OCI-LY3 (cell line): ENCODE data around the gene HPS1.

Experiments used
- H2AFZ ChIP-seq: fragments of 200-600, 300-600 bp; shearing (Covaris generic); 2 replicates; pipeline ENCODE4 v1.6.0; 2014; ENCODE audit warnings: antibody characterized with exemption, low read depth, low read length
- H3K27ac ChIP-seq: fragments of 200-600, 300-600 bp; sonication (generic); 2 replicates; pipeline ENCODE4 v1.5.1; 2014; ENCODE audit warnings: mild to moderate bottlenecking, low read length, moderate library complexity, mixed read lengths
- H3K27me3 ChIP-seq: fragments of 200-600, 300-600 bp; sonication (generic); 2 replicates; pipeline ENCODE4 v1.6.1; 2014; ENCODE audit warnings: low read depth, low read length, mixed read lengths
- H3K36me3 ChIP-seq: fragments of 200-600, 300-600 bp; sonication (generic); replicated peaks from 2 replicates; pipeline ENCODE3; 2014; ENCODE audit warnings: low read depth, low read length, mixed read lengths
- H3K4me1 ChIP-seq: fragments of 300-600, 200-600 bp; sonication (generic); 2 replicates; pipeline ENCODE4 v1.6.1; 2014; ENCODE audit warnings: low read length, mixed read lengths
- H3K4me2 ChIP-seq: fragments of 200-600, 300-600 bp; sonication (generic); 2 replicates; pipeline ENCODE4 v1.6.1; 2014; ENCODE audit warnings: low read length, mixed read lengths
- H3K4me3 ChIP-seq: fragments of 300-600, 200-600 bp; sonication (generic); 2 replicates; pipeline ENCODE4 v1.5.1; 2014; ENCODE audit warnings: antibody characterized with exemption, mild to moderate bottlenecking, low read length, moderate library complexity
- H3K79me2 ChIP-seq: fragments of 300-600, 200-600 bp; shearing (Covaris generic); 2 replicates; pipeline ENCODE4 v1.6.1; 2014; ENCODE audit warnings: mild to moderate bottlenecking, low read length, mixed read lengths
- H3K9ac ChIP-seq: fragments of 300-600, 200-600 bp; shearing (Covaris generic); 2 replicates; pipeline ENCODE4 v1.6.0; 2014; ENCODE audit warnings: mild to moderate bottlenecking, low read length, moderate library complexity
- H3K9me3 ChIP-seq: fragments of 200-600, 300-600 bp; shearing (Covaris generic); 2 replicates; pipeline ENCODE4 v1.6.1; 2014; ENCODE audit warnings: low read length, mixed read lengths; ENCODE audit not compliant: insufficient read depth
- H4K20me1 ChIP-seq: fragments of 200-600, 300-600 bp; sonication (generic); 2 replicates; pipeline ENCODE4 v1.6.1; 2016; ENCODE audit warnings: low read length, mixed read lengths; ENCODE audit not compliant: insufficient read depth
- CTCF ChIP-seq: fragments of 200-600, 300-600 bp; sonication (generic); IDR thresholded peaks from 2 replicates; pipeline ENCODE4 v1.5.1; 2014; ENCODE audit warnings: antibody characterized with exemption, low read length, low read depth
- EZH2phosphoT487 ChIP-seq: fragments of 200-600 bp; shearing (Covaris generic); IDR thresholded peaks from 2 replicates; pipeline ENCODE4 v1.6.1; 2018; ENCODE audit warnings: antibody characterized with exemption, mixed run types, low read depth

The HPS1 gene

DNA sequence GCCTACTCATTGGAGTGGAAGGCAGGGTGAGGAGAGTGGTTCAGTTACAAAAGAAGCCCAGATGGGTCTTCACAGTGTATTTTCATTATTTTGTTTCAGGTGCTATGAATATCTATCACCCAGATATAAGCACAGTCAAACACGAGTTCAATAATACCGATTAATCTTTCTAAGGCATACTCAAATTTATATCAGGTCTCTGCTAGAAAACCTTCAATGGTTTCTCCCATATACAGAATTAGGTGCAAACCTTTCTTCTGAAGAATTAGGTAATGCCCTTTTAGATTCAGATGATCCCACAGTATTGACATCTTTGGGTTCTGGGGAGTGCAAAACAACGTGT is 14.7 kb upstream of the HPS1 start:
- no peaks in the 10 kb centered on the region for H3K27me3 ChIP-seq
- no peaks in the 10 kb centered on the region for H3K4me1 ChIP-seq
- H3K79me2 ChIP-seq, result no peaks in the 10 kb centered on the region
- TF ChIP-seq EZH2phosphoT487, result no peak
- TF ChIP-seq CTCF, result no peak
- H3K4me2 ChIP-seq, result no peak overlapping the region
- H3K4me3 ChIP-seq, result no peak overlapping the region
- H4K20me1 ChIP-seq, result no peaks in the 10 kb centered on the region
- no peaks in the 10 kb centered on the region for H3K9me3 ChIP-seq
- no peak overlapping the region for H3K9ac ChIP-seq
- H2AFZ ChIP-seq, result no peak overlapping the region
- H3K36me3 ChIP-seq, result no peaks in the 10 kb centered on the region
- no peak overlapping the region for H3K27ac ChIP-seq

DNA sequence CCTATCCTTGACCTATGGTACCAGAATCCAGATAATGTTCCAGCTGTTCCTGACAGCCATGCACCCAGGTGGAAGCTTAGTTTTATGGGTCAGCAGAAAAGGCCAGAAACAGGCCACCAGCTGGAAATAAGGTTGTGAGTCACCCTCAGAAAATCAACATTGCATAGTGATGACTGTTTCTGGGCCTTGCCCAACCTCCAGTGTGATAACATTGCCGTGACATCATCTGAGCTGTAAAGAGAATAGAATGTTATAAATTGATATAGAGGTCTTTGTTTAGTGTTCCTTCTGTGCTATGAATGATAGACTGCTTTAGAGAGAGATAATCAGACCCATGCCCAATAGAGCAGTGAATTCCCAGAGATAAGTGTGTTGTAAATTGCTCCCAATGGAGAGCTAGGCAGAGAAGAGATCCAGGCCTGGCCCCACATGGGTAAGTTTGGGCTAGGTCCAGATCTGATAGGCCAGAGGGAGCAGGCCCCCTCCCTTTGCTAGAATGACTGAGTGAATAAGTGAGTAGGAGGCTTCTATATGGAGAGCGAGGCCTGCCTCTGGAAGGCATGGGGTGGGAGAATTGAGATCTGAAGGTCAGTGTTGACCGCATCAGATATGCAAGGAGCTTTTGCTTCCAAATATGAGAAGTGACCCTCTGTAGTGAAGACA is 14.2 kb upstream of the HPS1 start:
- Histone ChIP-seq H3K27me3 (no peaks in the 10 kb centered on the region), H3K9ac (no peak overlapping the region), H3K79me2 (no peaks in the 10 kb centered on the region), H3K27ac (no peak overlapping the region), H3K4me3 (no peak overlapping the region), H3K9me3 (no peaks in the 10 kb centered on the region), H2AFZ (no peak overlapping the region), H3K36me3 (no peaks in the 10 kb centered on the region), H3K4me2 (no peak overlapping the region), H3K4me1 (no peaks in the 10 kb centered on the region), H4K20me1 (no peaks in the 10 kb centered on the region)
- TF ChIP-seq CTCF (no peak), EZH2phosphoT487 (no peak)

DNA sequence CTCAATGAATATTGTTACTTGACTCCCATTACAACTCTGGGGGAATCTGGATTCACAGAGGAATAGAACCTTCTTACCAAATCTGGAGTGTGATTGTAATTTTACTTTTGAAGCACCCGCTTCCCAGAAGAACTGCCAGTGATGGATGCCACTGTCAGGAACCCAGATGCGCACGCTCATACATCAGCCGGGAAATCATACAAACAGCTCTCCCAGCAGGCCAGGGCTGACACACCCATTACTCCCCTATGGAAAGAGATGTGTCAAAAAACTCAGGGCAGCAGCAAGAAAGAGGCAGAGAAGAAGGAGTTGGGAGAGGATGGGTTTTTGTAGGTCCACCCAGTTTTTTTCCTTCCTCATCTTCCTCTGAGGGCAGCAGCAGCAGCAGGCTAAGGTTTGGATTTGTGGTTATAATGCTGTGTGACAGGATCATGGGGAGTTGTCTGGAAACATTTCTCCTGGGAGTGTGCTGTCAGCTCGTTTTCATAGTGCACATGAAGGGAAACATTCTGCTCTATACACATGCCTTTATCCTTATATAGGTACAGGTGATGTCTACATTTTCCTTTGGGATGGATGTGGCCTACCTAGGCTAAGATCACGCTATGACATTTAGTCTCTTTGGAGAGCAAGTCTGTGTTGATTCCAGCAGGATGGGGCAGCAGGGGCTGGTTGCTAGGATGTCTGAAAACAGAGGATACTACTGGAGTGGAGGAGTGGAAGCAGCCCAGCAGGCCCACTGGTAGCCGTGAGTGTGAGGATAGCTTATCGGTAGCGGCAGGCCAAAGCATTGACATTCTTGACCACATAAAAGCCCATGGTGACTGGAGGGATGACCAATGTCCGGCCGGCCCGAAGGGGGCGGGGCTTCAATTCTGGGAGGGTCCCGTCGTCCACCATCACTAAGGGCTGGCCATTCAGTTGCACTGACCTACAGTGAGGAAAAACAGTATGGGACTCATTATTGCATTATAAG is 12.4 kb upstream of the HPS1 start:
- H3K4me2 ChIP-seq, result no peak overlapping the region
- no peak overlapping the region for H3K27ac ChIP-seq
- H3K9ac ChIP-seq, result no peak overlapping the region
- H4K20me1 ChIP-seq, result no peaks in the 10 kb centered on the region
- H2AFZ ChIP-seq, result no peak overlapping the region
- no peak overlapping the region for H3K4me3 ChIP-seq
- no peaks in the 10 kb centered on the region for H3K9me3 ChIP-seq
- no peaks in the 10 kb centered on the region for H3K36me3 ChIP-seq
- H3K27me3 ChIP-seq, result no peaks in the 10 kb centered on the region
- H3K4me1 ChIP-seq, result no peaks in the 10 kb centered on the region
- no peaks in the 10 kb centered on the region for H3K79me2 ChIP-seq
- no peak for TF ChIP-seq EZH2phosphoT487
- TF ChIP-seq CTCF, result no peak

GRCh38 chr10:98457721-98458120 is 11.0 kb upstream of the HPS1 start:
- no peaks in the 10 kb centered on the region for H3K27me3 ChIP-seq
- H3K79me2 ChIP-seq, result no peaks in the 10 kb centered on the region
- no peak overlapping the region for H3K9ac ChIP-seq
- H3K9me3 ChIP-seq, result no peaks in the 10 kb centered on the region
- H3K36me3 ChIP-seq, result no peaks in the 10 kb centered on the region
- H2AFZ ChIP-seq, result no peak overlapping the region
- no peaks in the 10 kb centered on the region for H3K4me1 ChIP-seq
- no peak for TF ChIP-seq EZH2phosphoT487
- no peak for TF ChIP-seq CTCF
- no peak overlapping the region for H3K27ac ChIP-seq
- H3K4me2 ChIP-seq, result no peak overlapping the region
- H4K20me1 ChIP-seq, result no peaks in the 10 kb centered on the region
- H3K4me3 ChIP-seq, result no peak overlapping the region
